BE2C (cell line): ENCODE results near the gene ATP2A3.

Source experiments
- DNase-seq: peaks from one replicate; pipeline ENCODE4 v3.0.0-alpha.2; 2020
- H3K27me3 ChIP-seq: fragments of 250-450 bp; sonication (Bioruptor Pico); 2 replicates; pipeline ENCODE4 v1.5.1; 2020; ENCODE audit warnings: mild to moderate bottlenecking
- H3K36me3 ChIP-seq: fragments of 250-450 bp; sonication (Bioruptor Pico); 2 replicates; pipeline ENCODE4 v1.5.1; 2020; ENCODE audit warnings: mild to moderate bottlenecking
- H3K4me1 ChIP-seq: fragments of 250-450 bp; sonication (Bioruptor Pico); 2 replicates; pipeline ENCODE4 v1.5.1; 2020
- H3K4me3 ChIP-seq: 2 replicates; pipeline ENCODE4 v1.5.1; 2011; ENCODE audit warnings: low read depth, low read length
- H3K9me3 ChIP-seq: fragments of 250-450 bp; sonication (Bioruptor Pico); 2 replicates; pipeline ENCODE4 v1.5.1; 2020
- TF ChIP-seq, protein P1 (sequence below): IDR thresholded peaks from 2 replicates; pipeline ENCODE4 v1.5.1; 2012; ENCODE audit warnings: mild to moderate bottlenecking, low read depth, low read length

Gene ATP2A3

DNA sequence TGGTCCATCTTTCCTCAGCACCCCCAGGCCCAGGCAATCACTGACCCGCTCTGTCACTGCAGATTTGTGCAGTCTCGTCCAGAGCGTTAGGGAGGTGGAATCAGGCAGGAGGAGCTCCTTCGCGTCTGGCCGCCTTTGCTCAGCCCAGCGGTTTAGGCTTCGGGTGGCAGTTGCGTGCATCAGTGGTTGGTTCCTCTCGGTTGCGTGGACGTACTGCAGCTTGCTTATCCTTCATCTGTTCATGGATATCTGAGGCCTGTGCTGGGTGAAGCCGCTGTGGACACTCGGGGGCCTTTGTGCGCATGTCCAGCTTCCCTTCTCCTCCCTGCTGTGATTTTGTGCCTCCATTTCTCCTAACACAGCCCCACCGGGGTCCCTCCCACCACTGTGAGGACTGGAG lies 43.2 kb downstream of the ATP2A3 start:
- TF ChIP-seq, protein P1, sequence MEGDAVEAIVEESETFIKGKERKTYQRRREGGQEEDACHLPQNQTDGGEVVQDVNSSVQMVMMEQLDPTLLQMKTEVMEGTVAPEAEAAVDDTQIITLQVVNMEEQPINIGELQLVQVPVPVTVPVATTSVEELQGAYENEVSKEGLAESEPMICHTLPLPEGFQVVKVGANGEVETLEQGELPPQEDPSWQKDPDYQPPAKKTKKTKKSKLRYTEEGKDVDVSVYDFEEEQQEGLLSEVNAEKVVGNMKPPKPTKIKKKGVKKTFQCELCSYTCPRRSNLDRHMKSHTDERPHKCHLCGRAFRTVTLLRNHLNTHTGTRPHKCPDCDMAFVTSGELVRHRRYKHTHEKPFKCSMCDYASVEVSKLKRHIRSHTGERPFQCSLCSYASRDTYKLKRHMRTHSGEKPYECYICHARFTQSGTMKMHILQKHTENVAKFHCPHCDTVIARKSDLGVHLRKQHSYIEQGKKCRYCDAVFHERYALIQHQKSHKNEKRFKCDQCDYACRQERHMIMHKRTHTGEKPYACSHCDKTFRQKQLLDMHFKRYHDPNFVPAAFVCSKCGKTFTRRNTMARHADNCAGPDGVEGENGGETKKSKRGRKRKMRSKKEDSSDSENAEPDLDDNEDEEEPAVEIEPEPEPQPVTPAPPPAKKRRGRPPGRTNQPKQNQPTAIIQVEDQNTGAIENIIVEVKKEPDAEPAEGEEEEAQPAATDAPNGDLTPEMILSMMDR: no peak
- no peak for DNase-seq
- Histone ChIP-seq H3K27me3 (no peaks in the 10 kb centered on the region), H3K36me3 (no peaks in the 10 kb centered on the region), H3K4me1 (no peaks in the 10 kb centered on the region), H3K4me3 (no peak overlapping the region), H3K9me3 (no peaks in the 10 kb centered on the region)

DNA sequence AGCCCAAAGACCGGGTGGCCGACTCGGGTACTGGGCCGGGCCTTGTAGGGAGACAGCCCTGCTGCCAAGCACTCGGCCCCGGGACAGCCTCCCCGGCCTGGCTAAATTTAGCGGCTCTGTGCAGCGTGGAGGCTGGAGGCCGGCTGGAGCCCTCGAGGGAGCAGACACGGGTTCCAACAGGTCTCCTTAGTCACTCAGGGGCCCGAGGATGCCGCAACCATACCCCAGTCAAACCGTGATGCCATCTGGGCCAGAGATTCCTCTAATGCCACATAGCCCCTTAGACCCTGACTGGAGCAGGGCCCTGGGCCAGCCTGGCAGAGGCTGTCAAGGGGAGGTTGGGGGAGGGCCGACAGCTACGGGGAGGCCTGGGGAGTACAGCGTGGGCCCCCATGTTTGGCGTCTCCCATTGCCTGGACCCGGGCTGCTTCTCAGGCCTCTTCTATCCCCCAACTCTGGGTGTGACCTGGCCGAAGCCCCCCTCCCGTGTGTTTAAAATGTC lies 45.1 kb downstream of the ATP2A3 start:
- no peak for DNase-seq
- Histone ChIP-seq H3K4me3 (no peak overlapping the region), H3K9me3 (no peaks in the 10 kb centered on the region), H3K4me1 (no peaks in the 10 kb centered on the region), H3K27me3 (no peaks in the 10 kb centered on the region), H3K36me3 (no peaks in the 10 kb centered on the region)
- TF ChIP-seq, protein P1: no peak

DNA sequence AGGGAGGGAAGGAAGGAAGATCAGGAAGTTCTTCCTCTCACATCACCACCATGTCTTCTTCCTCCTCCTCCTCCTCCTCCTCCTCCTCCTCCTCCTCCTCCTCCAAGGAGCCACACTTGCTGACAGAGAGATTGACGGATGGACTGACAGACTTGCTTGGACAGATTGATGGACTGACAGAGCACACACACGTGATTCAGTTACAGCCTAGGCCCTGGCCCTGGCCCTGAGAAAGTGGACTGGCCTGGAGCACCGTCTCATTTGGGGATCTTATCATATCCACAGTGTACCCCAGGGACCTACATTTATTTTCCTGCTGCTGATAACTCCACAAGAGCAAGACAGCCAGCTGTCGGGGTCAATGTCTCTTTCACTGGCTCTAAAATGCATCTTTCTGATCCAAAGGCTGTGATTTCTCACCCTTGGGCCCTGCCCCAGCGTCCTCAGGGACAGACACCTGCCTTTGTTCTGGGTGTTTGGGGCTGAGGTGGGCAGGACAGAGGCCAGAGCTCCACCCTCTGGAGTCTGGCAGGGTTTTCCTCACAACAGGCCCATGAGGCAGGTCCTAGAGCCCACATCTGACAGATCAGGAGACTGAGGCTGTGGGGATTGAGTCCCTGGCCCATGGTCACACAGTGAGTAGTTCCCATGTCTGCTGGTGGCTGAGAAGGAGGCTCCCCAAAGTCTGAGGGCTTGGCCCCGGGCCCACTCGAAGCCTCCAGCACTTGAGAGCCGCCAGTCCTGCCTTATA lies 45.7 kb downstream of the ATP2A3 start:
- peak; percentile 32 for DNase-seq
- H3K36me3 ChIP-seq: no peaks in the 10 kb centered on the region
- TF ChIP-seq, protein P1: no peak

DNA sequence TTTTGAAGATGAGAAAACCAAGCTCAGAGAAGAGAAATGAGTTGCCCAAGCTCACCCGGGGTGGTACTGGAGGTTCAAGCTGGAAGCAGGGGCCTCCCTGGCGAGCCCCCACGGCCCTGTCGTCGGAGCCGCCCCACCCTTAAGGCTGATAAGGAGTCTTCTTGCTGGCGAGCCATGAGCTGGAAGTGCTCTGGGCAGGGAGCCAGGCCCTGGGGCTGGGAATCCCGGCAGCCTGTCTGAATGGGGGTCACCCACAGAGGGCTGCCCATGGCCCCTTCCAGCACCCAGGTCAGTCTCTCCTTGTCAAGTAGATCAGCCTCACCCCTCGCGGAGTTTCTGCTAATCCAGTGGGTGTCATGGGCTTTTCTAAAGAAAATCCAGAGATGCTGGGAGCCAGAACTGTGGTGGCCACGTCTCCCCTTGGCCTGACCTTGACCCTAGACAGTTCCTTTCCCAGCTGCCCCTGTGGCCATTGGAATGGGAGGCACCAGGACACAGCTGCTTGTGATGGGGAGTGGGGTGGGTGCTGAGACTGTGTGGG lies 46.8 kb downstream of the ATP2A3 start:
- peak; percentile 65 for DNase-seq
- H3K36me3 ChIP-seq: no peaks in the 10 kb centered on the region
- no peaks in the 10 kb centered on the region for H3K9me3 ChIP-seq
- no peaks in the 10 kb centered on the region for H3K27me3 ChIP-seq
- TF ChIP-seq, protein P1: no peak
- H3K4me1 ChIP-seq: peaks cover 2% of the 10 kb centered on the region; the same call in 1 of the 2 replicates
- H3K4me3 ChIP-seq: no peak overlapping the region

More for the DNA sequence above, 45.7 kb downstream of the ATP2A3 start:
- Histone ChIP-seq H3K4me3 (no peak overlapping the region), H3K4me1 (peaks cover 2% of the 10 kb centered on the region; the same call in 1 of the 2 replicates), H3K27me3 (no peaks in the 10 kb centered on the region), H3K9me3 (no peaks in the 10 kb centered on the region)

DNA sequence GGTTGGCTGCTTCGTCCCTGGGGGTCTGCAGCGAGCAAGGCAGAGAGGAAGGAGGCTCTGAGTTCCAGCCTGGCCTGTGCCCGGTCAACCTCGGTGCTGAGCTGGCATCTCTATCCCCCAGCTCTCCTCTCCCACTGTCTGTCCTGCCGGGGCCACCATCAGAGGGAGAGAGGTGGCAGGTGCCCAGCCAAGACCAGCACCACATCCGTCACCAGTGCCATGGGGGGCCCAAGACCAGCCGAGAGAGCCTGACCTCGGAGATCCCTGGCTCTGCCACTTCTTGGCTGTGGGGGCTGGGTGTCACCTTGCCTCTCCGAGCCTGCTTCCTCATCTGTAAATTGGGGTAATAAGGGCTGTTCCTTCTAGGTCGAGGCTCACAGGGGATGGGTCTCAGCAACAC lies 47.4 kb downstream of the ATP2A3 start:
- DNase-seq: no peak
- Histone ChIP-seq H3K4me1 (peaks cover 2% of the 10 kb centered on the region; the same call in 1 of the 2 replicates), H3K27me3 (no peaks in the 10 kb centered on the region), H3K9me3 (no peaks in the 10 kb centered on the region), H3K36me3 (no peaks in the 10 kb centered on the region), H3K4me3 (no peak overlapping the region)
- TF ChIP-seq, protein P1: no peak
